Mucosa of stomach (tissue), 1 donor: ENCODE measurements around the gene GLE1.
"Not testable (repeated sequence)": the region's sequence is repeated elsewhere in the genome, so short reads cannot be mapped to it uniquely, and the experiment has no call there.

Source experiments
- H3K27me3 ChIP-seq: one replicate; pipeline ENCODE4 v1.7.0; 2013; ENCODE audit warnings: mild to moderate bottlenecking, low read length; ENCODE audit not compliant: control insufficient read depth, insufficient read depth
- H3K36me3 ChIP-seq: one replicate; pipeline ENCODE4 v1.7.0; 2013; ENCODE audit warnings: low read length; ENCODE audit not compliant: control insufficient read depth, insufficient read depth
- H3K4me1 ChIP-seq: one replicate; pipeline ENCODE4 v1.7.0; 2013; ENCODE audit warnings: mild to moderate bottlenecking, low read length; ENCODE audit not compliant: control insufficient read depth, insufficient read depth
- H3K4me3 ChIP-seq: one replicate; pipeline ENCODE4 v1.7.0; 2013; ENCODE audit warnings: low read length
- H3K9ac ChIP-seq: one replicate; pipeline ENCODE4 v1.7.0; 2013; ENCODE audit warnings: mild to moderate bottlenecking, low read length, moderate library complexity
- H3K9me3 ChIP-seq: one replicate; pipeline ENCODE4 v1.7.0; 2013; ENCODE audit warnings: mild to moderate bottlenecking, low read length, moderate library complexity; ENCODE audit not compliant: control insufficient read depth
- donor health status: Pancreatic carcinoma.

The GLE1 gene

GRCh38 chr9:128556926-128557634, 52.6 kb downstream of the GLE1 start:
- Histone ChIP-seq H3K9me3 (no peaks in the 10 kb centered on the region), H3K27me3 (no peaks in the 10 kb centered on the region), H3K9ac (no peak overlapping the region), H3K4me1 (peaks cover 55% of the 10 kb centered on the region), H3K36me3 (no peaks in the 10 kb centered on the region), H3K4me3 (no peak overlapping the region)

GRCh38 chr9:128558431-128559310, 54.2 kb downstream of the GLE1 start:
- Histone ChIP-seq H3K27me3 (no peaks in the 10 kb centered on the region), H3K4me3 (no peak overlapping the region), H3K36me3 (no peaks in the 10 kb centered on the region), H3K4me1 (peaks cover 53% of the 10 kb centered on the region), H3K9ac (no peak overlapping the region), H3K9me3 (no peaks in the 10 kb centered on the region)

- Histone ChIP-seq H3K27me3 (no peaks in the 10 kb centered on the region), H3K4me3 (no peak overlapping the region), H3K9ac (no peak overlapping the region), H3K4me1 (no peaks in the 10 kb centered on the region), H3K36me3 (peaks cover 10% of the 10 kb centered on the region), H3K9me3 (no peaks in the 10 kb centered on the region)
These were observed 61.1 kb downstream of the GLE1 start for GRCh38 chr9:128565578-128565977.

GRCh38 chr9:128568470-128569078, 64.1 kb downstream of the GLE1 start:
- Histone ChIP-seq H3K9ac (no peak overlapping the region), H3K36me3 (peaks cover 10% of the 10 kb centered on the region), H3K4me3 (no peak overlapping the region), H3K27me3 (no peaks in the 10 kb centered on the region), H3K4me1 (no peaks in the 10 kb centered on the region), H3K9me3 (no peaks in the 10 kb centered on the region)

DNA sequence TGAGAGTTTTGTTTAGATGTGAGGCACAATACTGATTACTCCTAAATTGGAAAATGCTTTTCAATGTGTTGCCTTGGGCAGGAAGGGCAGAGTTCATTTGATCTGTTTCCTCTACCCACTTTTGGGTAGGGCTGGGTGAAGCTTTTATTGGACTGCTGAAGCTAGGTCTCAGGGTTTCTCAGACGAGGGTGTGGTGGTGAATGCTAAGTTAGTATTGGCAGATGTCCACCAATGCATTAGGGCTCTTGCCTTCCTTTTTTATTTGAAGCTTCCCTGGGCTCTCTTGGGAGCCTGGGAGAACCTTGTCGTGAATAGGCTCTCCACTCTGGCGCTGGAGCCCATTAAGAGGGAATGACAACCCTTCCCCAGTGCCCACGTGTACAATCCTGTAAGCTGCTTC, 71.0 kb downstream of the GLE1 start:
- no peaks in the 10 kb centered on the region for H3K9me3 ChIP-seq
- peaks cover 9% of the 10 kb centered on the region for H3K4me1 ChIP-seq
- H3K27me3 ChIP-seq, result no peaks in the 10 kb centered on the region
- H3K4me3 ChIP-seq, result no peak overlapping the region
- H3K9ac ChIP-seq, result no peak overlapping the region
- H3K36me3 ChIP-seq, result peaks cover 17% of the 10 kb centered on the region

DNA sequence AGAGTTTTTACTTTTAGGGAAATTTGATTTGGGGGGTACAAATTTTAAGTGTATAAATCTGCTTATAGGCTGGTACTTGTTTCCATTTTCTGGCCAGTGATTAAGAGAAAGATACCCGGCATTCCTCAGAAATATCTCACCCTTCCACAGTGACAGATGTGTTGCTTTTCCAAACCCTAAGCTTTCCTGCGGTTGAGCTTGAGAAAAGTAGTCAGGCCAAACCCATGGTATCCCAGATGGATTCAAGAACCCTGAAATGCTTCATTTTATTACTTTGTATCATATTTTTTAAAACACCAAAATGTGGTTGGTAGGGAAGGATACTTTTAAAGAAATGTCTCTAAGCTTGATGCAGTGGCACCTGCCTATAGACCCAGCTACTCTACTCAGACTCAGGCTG, 71.4 kb downstream of the GLE1 start:
- H3K36me3 ChIP-seq, result peaks cover 20% of the 10 kb centered on the region
- H3K4me3 ChIP-seq, result no peak overlapping the region

DNA sequence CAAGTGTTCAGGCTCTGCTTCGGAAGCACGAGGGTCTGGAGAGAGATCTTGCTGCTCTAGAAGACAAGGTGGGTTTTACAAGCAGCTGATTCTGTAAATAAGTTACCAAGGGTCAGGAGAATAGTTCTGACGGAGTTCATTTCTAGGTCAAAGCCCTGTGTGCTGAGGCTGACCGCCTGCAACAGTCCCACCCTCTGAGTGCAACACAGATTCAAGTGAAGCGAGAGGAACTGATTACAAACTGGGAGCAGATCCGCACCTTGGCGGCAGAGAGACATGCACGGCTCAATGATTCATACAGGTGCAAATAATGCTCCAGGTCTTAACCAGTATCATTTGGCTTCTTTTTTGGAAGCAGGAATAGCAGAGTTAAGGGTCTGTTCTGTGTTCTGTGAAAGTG, 72.7 kb downstream of the GLE1 start:
- H3K9me3 ChIP-seq, result no peaks in the 10 kb centered on the region
- H3K27me3 ChIP-seq, result no peaks in the 10 kb centered on the region
- H3K36me3 ChIP-seq, result peaks cover 21% of the 10 kb centered on the region
- peaks cover 9% of the 10 kb centered on the region for H3K4me1 ChIP-seq
- no peak overlapping the region for H3K4me3 ChIP-seq
- no peak overlapping the region for H3K9ac ChIP-seq

More for the DNA sequence above, 71.4 kb downstream of the GLE1 start:
- Histone ChIP-seq H3K27me3 (no peaks in the 10 kb centered on the region), H3K9me3 (no peaks in the 10 kb centered on the region), H3K9ac (no peak overlapping the region), H3K4me1 (peaks cover 9% of the 10 kb centered on the region)

DNA sequence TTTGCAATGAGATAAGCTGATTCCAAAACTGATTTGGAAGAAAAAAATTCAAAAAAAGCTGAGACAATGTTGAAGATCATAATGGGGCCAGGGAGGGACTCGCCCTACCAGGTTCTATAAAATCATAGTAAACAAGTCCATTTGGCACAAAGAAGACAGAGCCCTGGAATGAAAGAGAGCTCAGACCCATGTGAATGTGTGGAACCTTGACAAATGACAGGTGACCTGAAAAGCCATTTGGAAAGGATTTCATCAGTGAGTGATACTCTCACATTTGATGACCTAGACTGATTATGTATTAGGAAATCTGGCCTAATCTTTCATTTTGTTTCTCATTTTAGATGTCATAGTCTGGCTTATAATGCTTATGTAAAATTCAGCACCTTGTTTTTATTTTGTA, 74.7 kb downstream of the GLE1 start:
- H3K9me3 ChIP-seq, result no peaks in the 10 kb centered on the region
- H3K27me3 ChIP-seq, result no peaks in the 10 kb centered on the region
- peaks cover 21% of the 10 kb centered on the region for H3K36me3 ChIP-seq
- no peak overlapping the region for H3K4me3 ChIP-seq
- peaks cover 9% of the 10 kb centered on the region for H3K4me1 ChIP-seq
- no peak overlapping the region for H3K9ac ChIP-seq

DNA sequence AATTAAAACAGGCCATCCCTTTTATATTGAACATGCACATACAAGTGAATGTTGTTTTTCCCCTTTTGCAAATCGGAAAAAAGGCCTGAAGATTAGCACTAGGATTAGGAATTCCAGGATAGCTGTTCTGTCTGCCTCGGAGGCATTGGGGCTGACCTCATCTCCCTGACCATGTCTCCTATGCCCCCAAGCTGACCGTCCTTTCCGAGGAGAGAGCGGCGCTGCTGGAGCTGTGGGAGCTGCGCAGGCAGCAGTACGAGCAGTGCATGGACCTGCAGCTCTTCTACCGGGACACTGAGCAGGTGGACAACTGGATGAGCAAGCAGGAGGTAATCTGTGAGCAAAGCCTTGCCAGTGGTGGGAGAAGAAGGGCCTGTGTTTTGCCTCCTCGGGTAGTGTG, 76.2 kb downstream of the GLE1 start:
- no peaks in the 10 kb centered on the region for H3K27me3 ChIP-seq
- H3K4me3 ChIP-seq, result no peak overlapping the region
- H3K9ac ChIP-seq, result no peak overlapping the region
- peaks cover 27% of the 10 kb centered on the region for H3K36me3 ChIP-seq
- peaks cover 2% of the 10 kb centered on the region for H3K4me1 ChIP-seq
- no peaks in the 10 kb centered on the region for H3K9me3 ChIP-seq

DNA sequence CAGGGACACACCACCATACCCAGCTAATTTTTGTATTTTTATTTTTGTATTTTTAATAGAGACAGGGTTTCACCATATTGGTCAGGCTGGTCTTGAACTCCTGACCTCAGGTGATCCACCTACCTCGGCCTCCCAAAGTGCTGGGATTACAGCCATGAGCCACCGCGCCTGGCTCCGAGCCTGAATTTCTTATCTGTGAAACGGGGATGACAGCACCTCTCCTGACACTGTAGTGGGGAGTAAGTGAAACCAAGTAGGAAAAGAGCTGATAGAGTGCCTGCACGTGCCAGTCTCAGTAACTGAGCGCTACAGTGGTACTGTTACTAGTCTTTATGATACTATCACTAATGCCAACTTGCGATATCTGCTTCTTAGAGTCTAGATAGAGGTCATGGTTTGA, 80.6 kb downstream of the GLE1 start:
- H3K4me3 ChIP-seq, H3K9me3 ChIP-seq, H3K4me1 ChIP-seq, H3K27me3 ChIP-seq, H3K9ac ChIP-seq: not testable (repeated sequence)
- peaks cover 17% of the 10 kb centered on the region for H3K36me3 ChIP-seq

- H3K9ac ChIP-seq, H3K4me3 ChIP-seq, H3K27me3 ChIP-seq, H3K4me1 ChIP-seq, H3K9me3 ChIP-seq: not testable (repeated sequence)
- H3K36me3 ChIP-seq, result peaks cover 20% of the 10 kb centered on the region
These were observed 82.4 kb downstream of the GLE1 start for GRCh38 chr9:128586934-128587333.

DNA sequence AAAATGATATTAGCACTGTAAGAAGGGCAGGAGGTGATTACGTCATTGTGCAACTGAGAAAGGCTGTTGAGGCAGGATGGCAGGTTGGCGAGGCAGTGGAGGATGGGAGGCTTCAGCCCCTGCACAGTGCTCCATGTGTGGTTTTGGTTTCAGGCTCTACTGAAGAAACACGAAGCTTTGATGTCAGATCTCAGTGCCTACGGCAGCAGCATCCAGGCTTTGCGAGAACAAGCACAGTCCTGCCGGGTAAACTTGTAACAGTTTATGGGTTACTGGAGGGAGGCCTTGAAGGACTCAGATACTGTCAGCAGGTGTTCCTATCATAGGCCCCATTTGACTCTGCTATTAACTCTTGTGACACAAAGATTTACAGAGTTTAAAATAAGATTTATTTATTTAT, 82.9 kb downstream of the GLE1 start:
- no peaks in the 10 kb centered on the region for H3K27me3 ChIP-seq
- no peaks in the 10 kb centered on the region for H3K9me3 ChIP-seq
- H3K4me3 ChIP-seq, result no peak overlapping the region
- no peaks in the 10 kb centered on the region for H3K4me1 ChIP-seq
- no peak overlapping the region for H3K9ac ChIP-seq
- H3K36me3 ChIP-seq, result peaks cover 21% of the 10 kb centered on the region
